K562 (cell line): ENCODE results near the gene AGPAT1. TPM values are rescaled to one million over a fixed set of nuclear protein-coding genes. Genes with fewer than 3 reads are reported as not detected.

Experiments
- ATF1 ChIP-seq, 2 experiments: fragments of 450-650 bp in 1 of 2; IDR thresholded peaks; 2 replicates each; pipeline ENCODE4 v1.6.1; 2016; ENCODE audit warnings: missing compliant biosample characterization in 1 of 2, missing genetic modification characterization in 1 of 2
- BRF1 ChIP-seq: IDR thresholded peaks from 3 replicates; pipeline ENCODE4 v1.6.1; 2011; ENCODE audit warnings: borderline replicate concordance, mild to moderate bottlenecking; ENCODE audit not compliant: insufficient read length; ENCODE audit errors: extremely low read depth
- EP300 ChIP-seq: IDR thresholded peaks from 2 replicates; pipeline ENCODE4 v1.6.1; 2012; ENCODE audit warnings: low read length, improper control_type of control experiment
- EP400 ChIP-seq: fragments of 450-650 bp; IDR thresholded peaks from 2 replicates; pipeline ENCODE4 v1.6.1; 2017; ENCODE audit warnings: antibody characterized with exemption, mild to moderate bottlenecking, moderate library complexity
- ETV5 ChIP-seq: sonication (generic); formaldehyde crosslinking; IDR thresholded peaks from 2 replicates; pipeline ENCODE4 v1.4.0; 2020; ENCODE audit warnings: low read depth, mild to moderate bottlenecking, missing genetic modification reagents
- FOS ChIP-seq: IDR thresholded peaks from 3 replicates; pipeline ENCODE4 v1.6.1; 2011; ENCODE audit not compliant: insufficient read length; ENCODE audit errors: extremely low read depth
- HDAC1 ChIP-seq, 2 experiments: fragments of 450-650 bp; IDR thresholded peaks; 2 replicates each; pipeline ENCODE4 v1.6.1; 2016 to 2017; ENCODE audit warnings: inconsistent platforms in 1 of 2, mild to moderate bottlenecking in 1 of 2, moderate library complexity in 1 of 2
- HLTF ChIP-seq: fragments of 450-650 bp; IDR thresholded peaks from 2 replicates; pipeline ENCODE4 v1.6.1; 2016
- MTA2 ChIP-seq: fragments of 450-650 bp; IDR thresholded peaks from 2 replicates; pipeline ENCODE4 v1.6.1; 2016; ENCODE audit warnings: low read depth
- NFE2 ChIP-seq: IDR thresholded peaks from 2 replicates; pipeline ENCODE4 v1.6.1; 2014; ENCODE audit warnings: antibody characterized with exemption, low read depth
- NFIC ChIP-seq: fragments of 450-650 bp; IDR thresholded peaks from 2 replicates; pipeline ENCODE4 v1.6.1; 2017; ENCODE audit warnings: mild to moderate bottlenecking, inconsistent platforms
- TBP ChIP-seq: optimal IDR thresholded peaks from 2 replicates; pipeline ENCODE3; 2011; ENCODE audit warnings: low read depth, low read length, improper control_type of control experiment
- THRB ChIP-seq: fragments of 450-650 bp; formaldehyde crosslinking; conservative IDR thresholded peaks from 2 replicates; pipeline ENCODE4 v1.4.0; 2022; ENCODE audit warnings: mild to moderate bottlenecking, missing genetic modification characterization
- YY1 ChIP-seq, 3 experiments: IDR thresholded peaks; 2 replicates each; pipeline ENCODE4 v1.6.1; 2011; ENCODE audit warnings: low read length in 2 of 3, mild to moderate bottlenecking in 2 of 3, moderate library complexity in 2 of 3, borderline replicate concordance in 1 of 3, control low read depth in 1 of 3, low read depth in 1 of 3; ENCODE audit not compliant: insufficient read depth in 3 of 3, insufficient replicate concordance in 2 of 3, control insufficient read depth in 1 of 3, insufficient read length in 1 of 3; ENCODE audit errors: extremely low read depth in 1 of 3
- ZBTB34 ChIP-seq: fragments of 250-450 bp; sonication (Bioruptor Pico); IDR thresholded peaks from 2 replicates; pipeline ENCODE4 v1.8.0; 2021; ENCODE audit warnings: mild to moderate bottlenecking, moderate library complexity
- ZNF239 ChIP-seq: fragments of 250-450 bp; sonication (Bioruptor Pico); IDR thresholded peaks from 2 replicates; pipeline ENCODE4 v1.4.0; 2020; ENCODE audit warnings: mild to moderate bottlenecking
- polyA plus RNA-seq, 8 experiments: library from polyadenylated mRNA; depleted of rRNA in 4 of 8; stranded (reverse) in 5 of 8; unstranded in 3 of 8; fragments of >200 nt; fragmentation: Nextera tagmentation in 2 of 8; fragmentation: Illumina TruSeq in 1 of 8; extraction: Ambion mirVana in 2 of 8; extraction: Trizol in 1 of 8; gene quantifications; 2 replicates each; pipeline versions ENCODE4 v1.2.1 to v1.2.3, GENCODE V29; 2011 to 2014; ENCODE audit warnings: inconsistent platforms in 1 of 8, missing spikeins in 1 of 8
- total RNA-seq, 7 experiments: library from RNA; depleted of rRNA in 6 of 7; stranded (reverse); fragments of >200 nt in 6 of 7; fragmentation: Illumina TruSeq in 2 of 7; extraction: Trizol in 2 of 7; gene quantifications; 2 replicates each; pipeline versions ENCODE4 v1.2.1 to v1.2.3, GENCODE V29; 2011 to 2021; ENCODE audit warnings: low replicate concordance in 1 of 7
- TF ChIP-seq, protein P1 (sequence below): fragments of 450-650 bp; formaldehyde crosslinking; IDR thresholded peaks from 2 replicates; pipeline ENCODE4 v1.4.0; 2022; ENCODE audit warnings: mild to moderate bottlenecking, moderate library complexity
- TF ChIP-seq, protein P2 (sequence below): fragments of 450-650 bp; IDR thresholded peaks from 2 replicates; pipeline ENCODE4 v1.7.1; 2018; ENCODE audit warnings: mild to moderate bottlenecking, low read depth; ENCODE audit not compliant: partially characterized antibody
- TF ChIP-seq, protein P3 (sequence below): IDR thresholded peaks from 2 replicates; pipeline ENCODE4 v1.6.1; 2011; ENCODE audit warnings: borderline replicate concordance, low read depth, mild to moderate bottlenecking, moderate library complexity, low read length; ENCODE audit not compliant: insufficient read depth, poor library complexity, severe bottlenecking

The AGPAT1 gene
- total and polyA plus RNA-seq, 9 of the 15 experiments (the other 6 are each of a cell fraction or from before 2014, with no cell fraction given): 37.9 to 176 (median 69.4) TPM

DNA sequence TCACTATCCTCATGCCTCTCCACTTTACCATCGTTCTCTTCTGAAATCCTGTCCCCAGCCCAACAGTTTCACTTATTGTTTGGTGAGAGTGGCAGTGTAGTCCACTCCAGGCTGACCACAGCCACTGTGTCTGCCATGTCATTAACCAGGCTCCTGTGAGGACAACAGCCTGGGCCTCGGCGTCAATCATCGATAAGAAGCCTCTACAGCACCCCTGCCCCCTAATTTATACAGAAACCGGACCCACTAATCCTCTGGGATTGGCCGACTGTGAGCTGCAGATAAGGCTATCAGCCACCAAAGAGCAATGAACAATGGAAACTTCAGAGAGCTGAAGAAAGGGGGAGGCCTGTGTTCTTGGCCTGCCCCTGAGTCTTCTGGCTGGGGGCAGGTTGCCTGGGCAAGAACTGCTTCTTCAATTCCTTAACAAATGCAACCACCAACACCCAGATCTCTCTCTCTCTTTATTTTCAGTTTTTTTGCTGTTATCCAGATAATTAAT, 8.1 kb downstream of the AGPAT1 start (continued):
- peak in 1 of 3 experiments; percentile 48 for TF ChIP-seq YY1 (IDR thresholded peaks at IDR 0.05; ENCODE audit: borderline replicate concordance in 1 of 3, control insufficient read depth in 1 of 3, extremely low read depth in 1 of 3, insufficient read depth in 3 of 3, insufficient read length in 1 of 3, insufficient replicate concordance in 2 of 3, low read depth in 1 of 3, low read length in 2 of 3)
- peak; percentile 84 to 90; a peak in 3 of 4 replicates for TF ChIP-seq HDAC1 (IDR thresholded peaks at IDR 0.05)
- TF ChIP-seq ATF1 (CRISPR knock-in tag; IDR thresholded peaks at IDR 0.05): no peak
- TF ChIP-seq ATF1 (tag; IDR thresholded peaks at IDR 0.05): peak; percentile 86
- peak; percentile 92 for TF ChIP-seq MTA2
- no peak for TF ChIP-seq FOS
- TF ChIP-seq NFE2: peak; percentile 52; the same call in 1 of the 2 replicates
- TF ChIP-seq, protein P1, sequence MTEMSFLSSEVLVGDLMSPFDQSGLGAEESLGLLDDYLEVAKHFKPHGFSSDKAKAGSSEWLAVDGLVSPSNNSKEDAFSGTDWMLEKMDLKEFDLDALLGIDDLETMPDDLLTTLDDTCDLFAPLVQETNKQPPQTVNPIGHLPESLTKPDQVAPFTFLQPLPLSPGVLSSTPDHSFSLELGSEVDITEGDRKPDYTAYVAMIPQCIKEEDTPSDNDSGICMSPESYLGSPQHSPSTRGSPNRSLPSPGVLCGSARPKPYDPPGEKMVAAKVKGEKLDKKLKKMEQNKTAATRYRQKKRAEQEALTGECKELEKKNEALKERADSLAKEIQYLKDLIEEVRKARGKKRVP (CRISPR knock-in tag): peak; percentile 70
- TF ChIP-seq TBP: peak; percentile 74
- TF ChIP-seq HLTF: peak; percentile 74; the same call in 1 of the 2 replicates
- TF ChIP-seq EP300: peak; percentile 95
- TF ChIP-seq, protein P2, sequence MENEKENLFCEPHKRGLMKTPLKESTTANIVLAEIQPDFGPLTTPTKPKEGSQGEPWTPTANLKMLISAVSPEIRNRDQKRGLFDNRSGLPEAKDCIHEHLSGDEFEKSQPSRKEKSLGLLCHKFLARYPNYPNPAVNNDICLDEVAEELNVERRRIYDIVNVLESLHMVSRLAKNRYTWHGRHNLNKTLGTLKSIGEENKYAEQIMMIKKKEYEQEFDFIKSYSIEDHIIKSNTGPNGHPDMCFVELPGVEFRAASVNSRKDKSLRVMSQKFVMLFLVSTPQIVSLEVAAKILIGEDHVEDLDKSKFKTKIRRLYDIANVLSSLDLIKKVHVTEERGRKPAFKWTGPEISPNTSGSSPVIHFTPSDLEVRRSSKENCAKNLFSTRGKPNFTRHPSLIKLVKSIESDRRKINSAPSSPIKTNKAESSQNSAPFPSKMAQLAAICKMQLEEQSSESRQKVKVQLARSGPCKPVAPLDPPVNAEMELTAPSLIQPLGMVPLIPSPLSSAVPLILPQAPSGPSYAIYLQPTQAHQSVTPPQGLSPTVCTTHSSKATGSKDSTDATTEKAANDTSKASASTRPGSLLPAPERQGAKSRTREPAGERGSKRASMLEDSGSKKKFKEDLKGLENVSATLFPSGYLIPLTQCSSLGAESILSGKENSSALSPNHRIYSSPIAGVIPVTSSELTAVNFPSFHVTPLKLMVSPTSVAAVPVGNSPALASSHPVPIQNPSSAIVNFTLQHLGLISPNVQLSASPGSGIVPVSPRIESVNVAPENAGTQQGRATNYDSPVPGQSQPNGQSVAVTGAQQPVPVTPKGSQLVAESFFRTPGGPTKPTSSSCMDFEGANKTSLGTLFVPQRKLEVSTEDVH: no peak
- peak; percentile 87 for TF ChIP-seq NFIC
- TF ChIP-seq, protein P3, sequence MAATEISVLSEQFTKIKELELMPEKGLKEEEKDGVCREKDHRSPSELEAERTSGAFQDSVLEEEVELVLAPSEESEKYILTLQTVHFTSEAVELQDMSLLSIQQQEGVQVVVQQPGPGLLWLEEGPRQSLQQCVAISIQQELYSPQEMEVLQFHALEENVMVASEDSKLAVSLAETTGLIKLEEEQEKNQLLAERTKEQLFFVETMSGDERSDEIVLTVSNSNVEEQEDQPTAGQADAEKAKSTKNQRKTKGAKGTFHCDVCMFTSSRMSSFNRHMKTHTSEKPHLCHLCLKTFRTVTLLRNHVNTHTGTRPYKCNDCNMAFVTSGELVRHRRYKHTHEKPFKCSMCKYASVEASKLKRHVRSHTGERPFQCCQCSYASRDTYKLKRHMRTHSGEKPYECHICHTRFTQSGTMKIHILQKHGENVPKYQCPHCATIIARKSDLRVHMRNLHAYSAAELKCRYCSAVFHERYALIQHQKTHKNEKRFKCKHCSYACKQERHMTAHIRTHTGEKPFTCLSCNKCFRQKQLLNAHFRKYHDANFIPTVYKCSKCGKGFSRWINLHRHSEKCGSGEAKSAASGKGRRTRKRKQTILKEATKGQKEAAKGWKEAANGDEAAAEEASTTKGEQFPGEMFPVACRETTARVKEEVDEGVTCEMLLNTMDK: no peak
- TF ChIP-seq EP400: peak; percentile 51; the same call in 1 of the 2 replicates
- peak; percentile 26; the same call in 1 of the 2 replicates for TF ChIP-seq ETV5 (CRISPR knock-in tag)
- 0 out of 2 replicates have a peak, but pooled peaks have one; percentile 68 for TF ChIP-seq ZBTB34 (CRISPR knock-in tag)
- peak; percentile 72 for TF ChIP-seq ZNF239 (CRISPR knock-in tag)
- TF ChIP-seq BRF1: no peak
- TF ChIP-seq THRB (CRISPR knock-in tag): peak; percentile 74; the same call in 1 of the 2 replicates
